Gastrocnemius medialis (tissue), 4 donors: Measurements from ENCODE around the gene FAM227B.

Experiments
- CTCF ChIP-seq, 5 experiments: fragments of 450-650 bp in 3 of 5; fragments of 200-600 bp in 2 of 5; sonication (generic) in 2 of 5; IDR thresholded peaks in 4 of 5; conservative IDR thresholded peaks in 1 of 5; 1 replicate in 4 of 5; 2 replicates in 1 of 5; pipeline ENCODE4 v1.5.1; 2016 to 2019; ENCODE audit warnings: antibody characterized with exemption in 5 of 5, mild to moderate bottlenecking in 3 of 5, moderate library complexity in 3 of 5
- POLR2A ChIP-seq, 2 donors: fragments of 450-650 bp; IDR thresholded peaks; one replicate each; pipeline ENCODE4 v1.6.1; 2017; ENCODE audit warnings: antibody characterized with exemption in 2 of 2, mild to moderate bottlenecking in 2 of 2, moderate library complexity in 2 of 2

DNA sequence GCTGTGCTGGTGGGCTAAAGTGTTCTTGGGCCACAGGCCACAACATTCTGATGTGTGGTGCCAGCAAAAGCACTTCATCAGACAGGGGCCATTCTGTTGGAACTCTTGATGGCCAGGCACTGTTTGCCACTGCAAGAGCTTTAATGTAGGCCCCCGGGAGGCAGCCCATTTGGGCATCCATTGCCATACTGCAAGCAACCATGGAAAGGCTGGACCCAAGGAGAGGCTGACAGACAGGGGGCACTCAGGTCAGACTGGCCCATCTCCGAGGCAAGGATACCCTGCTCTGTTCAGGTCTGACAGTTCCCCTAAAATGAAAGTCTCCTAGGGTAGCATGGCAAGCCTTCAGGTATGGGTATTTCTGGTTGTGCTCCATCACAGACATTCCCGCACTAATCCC is 64.2 kb downstream of the FAM227B start:
- TF ChIP-seq POLR2A (IDR thresholded peaks at IDR 0.05) (no peak), CTCF (IDR thresholded peaks at IDR 0.05 in 4 of 5, conservative IDR thresholded peaks at IDR 0.05 in 1 of 5) (no peak)
